ENCODE measurements around the gene CCDC146.
A peak's percentile ranks its signal among the peaks of the same experiment; 100 is the strongest.
"Not testable (repeated sequence)": the region's sequence is repeated elsewhere in the genome, so short reads cannot be mapped to it uniquely, and the experiment has no call there.

CCDC146 gene

DNA sequence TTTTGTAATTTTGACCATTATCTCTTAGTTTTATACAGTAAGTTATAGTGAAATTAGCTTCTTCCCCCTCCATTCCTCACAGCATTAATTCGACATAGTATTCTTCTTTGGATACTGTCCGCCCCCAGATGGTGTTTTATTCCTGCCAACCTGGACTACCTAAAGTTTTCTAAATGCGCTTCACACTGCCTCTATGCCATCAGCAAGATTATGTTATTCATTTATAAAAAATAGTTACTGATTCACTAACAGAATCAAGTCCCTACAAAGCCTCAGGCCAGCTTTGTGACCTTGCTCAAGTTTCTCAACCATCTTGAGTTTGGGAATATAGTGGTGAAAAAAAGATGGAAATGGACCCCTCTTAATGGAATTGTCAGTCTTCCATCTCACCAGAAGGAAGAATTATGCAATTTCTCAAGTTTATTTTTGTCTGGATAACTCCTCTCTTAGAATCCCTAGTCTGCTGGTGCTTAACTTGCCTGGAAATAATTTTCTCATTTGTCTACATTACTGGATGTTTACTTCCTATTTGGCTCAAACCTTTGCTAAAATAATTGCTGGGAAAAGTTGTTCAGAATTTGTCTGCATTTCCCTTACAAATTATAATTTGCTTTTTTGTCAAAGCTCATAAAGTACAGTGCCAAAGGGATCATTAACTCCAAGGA is 93.9 kb downstream of the CCDC146 start:
- Histone ChIP-seq H3K36me3 (replicated peaks; ENCODE audit: low read depth, low read length) (no peaks in the 10 kb centered on the region), H3K4me3 (ENCODE audit: low read length) (no peak overlapping the region), H3K4me1 (ENCODE audit: low read length) (peaks cover under 1% of the 10 kb centered on the region; the same call in 1 of the 2 replicates), H3K27ac (ENCODE audit: low read length) (no peak overlapping the region), H3K9ac (ENCODE audit: low read length) (no peak overlapping the region), H3K79me2 (ENCODE audit: low read length) (no peaks in the 10 kb centered on the region), H3K9me3 (ENCODE audit: insufficient read depth, low read length) (no peaks in the 10 kb centered on the region), H3K4me2 (ENCODE audit: low read length) (no peak overlapping the region), H4K20me1 (ENCODE audit: insufficient read depth, low read length) (no peaks in the 10 kb centered on the region), H2AFZ (ENCODE audit: low read depth, low read length) (no peak overlapping the region), H3K27me3 (ENCODE audit: low read depth, low read length) (no peaks in the 10 kb centered on the region)
- no peak for TF ChIP-seq EZH2phosphoT487 (IDR thresholded peaks at IDR 0.05; ENCODE audit: low read depth)
- TF ChIP-seq, protein P1, sequence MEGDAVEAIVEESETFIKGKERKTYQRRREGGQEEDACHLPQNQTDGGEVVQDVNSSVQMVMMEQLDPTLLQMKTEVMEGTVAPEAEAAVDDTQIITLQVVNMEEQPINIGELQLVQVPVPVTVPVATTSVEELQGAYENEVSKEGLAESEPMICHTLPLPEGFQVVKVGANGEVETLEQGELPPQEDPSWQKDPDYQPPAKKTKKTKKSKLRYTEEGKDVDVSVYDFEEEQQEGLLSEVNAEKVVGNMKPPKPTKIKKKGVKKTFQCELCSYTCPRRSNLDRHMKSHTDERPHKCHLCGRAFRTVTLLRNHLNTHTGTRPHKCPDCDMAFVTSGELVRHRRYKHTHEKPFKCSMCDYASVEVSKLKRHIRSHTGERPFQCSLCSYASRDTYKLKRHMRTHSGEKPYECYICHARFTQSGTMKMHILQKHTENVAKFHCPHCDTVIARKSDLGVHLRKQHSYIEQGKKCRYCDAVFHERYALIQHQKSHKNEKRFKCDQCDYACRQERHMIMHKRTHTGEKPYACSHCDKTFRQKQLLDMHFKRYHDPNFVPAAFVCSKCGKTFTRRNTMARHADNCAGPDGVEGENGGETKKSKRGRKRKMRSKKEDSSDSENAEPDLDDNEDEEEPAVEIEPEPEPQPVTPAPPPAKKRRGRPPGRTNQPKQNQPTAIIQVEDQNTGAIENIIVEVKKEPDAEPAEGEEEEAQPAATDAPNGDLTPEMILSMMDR (IDR thresholded peaks at IDR 0.05; ENCODE audit: low read depth, low read length): no peak

DNA sequence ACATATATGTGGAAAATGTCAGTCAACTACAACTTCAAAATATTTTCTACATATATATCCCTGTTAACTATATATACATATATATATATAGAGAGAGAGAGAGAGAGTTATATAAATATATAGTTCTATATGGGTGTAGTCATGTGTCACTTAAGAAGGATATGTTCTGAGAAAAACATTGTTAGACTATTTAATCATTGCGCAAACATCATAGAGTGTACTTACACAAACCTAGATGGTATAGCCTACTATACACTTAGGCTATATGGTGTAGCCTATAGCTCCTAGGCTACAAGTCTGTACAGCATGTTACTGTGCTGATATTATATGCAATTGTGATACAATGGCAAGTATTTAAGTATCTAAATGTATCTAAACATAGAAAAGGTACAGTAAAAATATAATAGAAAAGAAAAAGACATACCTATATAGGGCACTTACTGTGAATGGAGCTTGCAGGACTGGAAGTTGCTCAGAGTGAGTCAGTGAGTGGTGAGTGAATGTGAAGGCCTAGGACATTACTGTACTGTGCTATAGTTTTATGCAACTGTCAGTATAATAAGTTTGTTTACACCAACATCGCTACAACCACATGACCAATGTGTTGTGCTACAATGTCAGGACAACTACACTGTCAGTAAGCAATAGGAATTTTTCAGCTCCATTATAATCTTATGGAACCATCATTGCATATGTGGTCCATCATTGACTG is 95.2 kb downstream of the CCDC146 start:
- Histone ChIP-seq H3K4me2 (ENCODE audit: low read length) (no peak overlapping the region), H3K9ac (ENCODE audit: low read length) (no peak overlapping the region), H3K4me3 (ENCODE audit: low read length) (no peak overlapping the region), H3K36me3 (replicated peaks; ENCODE audit: low read depth, low read length) (no peaks in the 10 kb centered on the region), H3K79me2 (ENCODE audit: low read length) (no peaks in the 10 kb centered on the region), H3K4me1 (ENCODE audit: low read length) (peaks cover 14% of the 10 kb centered on the region), H2AFZ (ENCODE audit: low read depth, low read length) (no peak overlapping the region), H3K9me3 (ENCODE audit: insufficient read depth, low read length) (no peaks in the 10 kb centered on the region), H4K20me1 (ENCODE audit: insufficient read depth, low read length) (no peaks in the 10 kb centered on the region), H3K27ac (ENCODE audit: low read length) (no peak overlapping the region), H3K27me3 (ENCODE audit: low read depth, low read length) (no peaks in the 10 kb centered on the region)
- TF ChIP-seq, protein P1 (IDR thresholded peaks at IDR 0.05; ENCODE audit: low read depth, low read length): no peak
- TF ChIP-seq EZH2phosphoT487 (IDR thresholded peaks at IDR 0.05; ENCODE audit: low read depth): no peak

DNA sequence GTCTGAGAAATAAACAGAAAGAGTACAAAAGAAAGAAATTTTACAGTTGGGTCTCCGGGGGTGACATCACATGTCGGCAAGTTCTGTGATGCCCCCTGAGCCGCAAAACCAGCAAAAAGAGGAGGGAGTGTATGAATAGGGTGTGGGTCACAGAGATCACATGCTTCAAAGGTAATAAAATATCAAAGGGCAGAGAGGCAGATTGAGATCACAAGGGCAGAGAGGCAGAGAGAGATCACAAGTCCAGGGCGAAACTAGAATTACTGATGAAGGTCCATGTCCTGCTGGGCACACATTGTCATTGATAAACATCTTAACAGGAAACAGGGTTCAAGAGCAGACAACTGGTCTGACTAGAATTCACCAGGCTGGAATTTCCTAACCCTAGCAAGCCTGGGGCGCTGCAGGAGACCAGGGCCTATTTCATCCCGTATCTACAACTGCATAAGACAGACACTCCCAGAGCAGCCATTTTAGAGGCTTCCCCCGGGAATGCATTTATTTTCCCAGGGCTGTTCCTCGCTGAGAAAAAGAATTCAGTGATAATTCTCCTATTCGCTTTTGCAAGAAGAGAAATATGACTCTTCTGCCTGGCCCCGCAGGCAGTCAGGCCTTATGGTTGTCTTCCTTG is 97.4 kb downstream of the CCDC146 start:
- not testable (repeated sequence) for H3K4me2 ChIP-seq (ENCODE audit: low read length)
- peaks cover 18% of the 10 kb centered on the region for H3K4me1 ChIP-seq (ENCODE audit: low read length)

DNA sequence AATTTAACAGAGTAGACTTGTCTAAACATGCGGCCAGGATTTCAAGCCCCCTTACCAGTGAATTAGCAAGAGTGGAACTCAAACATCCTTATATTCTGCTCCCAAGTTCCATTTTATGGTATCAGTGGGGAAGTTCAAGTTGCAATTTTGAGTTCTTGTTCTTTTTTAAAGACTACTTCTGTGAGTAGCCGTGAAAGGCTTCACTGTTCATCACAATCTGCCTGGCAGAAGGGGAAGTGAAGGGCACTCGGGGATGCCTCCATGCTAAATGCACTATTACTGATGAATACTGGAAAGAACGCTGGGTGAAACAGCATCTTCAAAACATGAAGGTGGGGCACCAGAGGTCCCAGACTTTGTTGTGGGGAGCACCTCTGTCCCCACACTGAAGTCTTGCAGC is 99.7 kb downstream of the CCDC146 start:
- Histone ChIP-seq H3K27ac (ENCODE audit: low read length) (peak overlapping the region; percentile 13; the same call in 1 of the 2 replicates), H3K9me3 (ENCODE audit: insufficient read depth, low read length) (no peaks in the 10 kb centered on the region), H3K4me1 (ENCODE audit: low read length) (peaks cover 18% of the 10 kb centered on the region), H2AFZ (ENCODE audit: low read depth, low read length) (no peak overlapping the region), H3K9ac (ENCODE audit: low read length) (no peak overlapping the region), H3K36me3 (replicated peaks; ENCODE audit: low read depth, low read length) (no peaks in the 10 kb centered on the region), H3K79me2 (ENCODE audit: low read length) (no peaks in the 10 kb centered on the region), H3K4me2 (ENCODE audit: low read length) (peak overlapping the region; percentile 29), H4K20me1 (ENCODE audit: insufficient read depth, low read length) (no peaks in the 10 kb centered on the region), H3K27me3 (ENCODE audit: low read depth, low read length) (no peaks in the 10 kb centered on the region), H3K4me3 (ENCODE audit: low read length) (no peak overlapping the region)
- TF ChIP-seq, protein P1 (IDR thresholded peaks at IDR 0.05; ENCODE audit: low read depth, low read length): no peak
- no peak for TF ChIP-seq EZH2phosphoT487 (IDR thresholded peaks at IDR 0.05; ENCODE audit: low read depth)

More for the DNA sequence above, 97.4 kb downstream of the CCDC146 start:
- not testable (repeated sequence) for H3K79me2 ChIP-seq (ENCODE audit: low read length); H3K27me3 ChIP-seq (ENCODE audit: low read depth, low read length); H3K27ac ChIP-seq (ENCODE audit: low read length); H3K4me3 ChIP-seq (ENCODE audit: low read length); H3K36me3 ChIP-seq (replicated peaks; ENCODE audit: low read depth, low read length); H4K20me1 ChIP-seq (ENCODE audit: insufficient read depth, low read length); H2AFZ ChIP-seq (ENCODE audit: low read depth, low read length); H3K9me3 ChIP-seq (ENCODE audit: insufficient read depth, low read length); H3K9ac ChIP-seq (ENCODE audit: low read length)

All from OCI-LY3 (cell line).